ENCODE results near the gene ATXN2. TPM values are rescaled to one million over a fixed set of nuclear protein-coding genes. Genes with fewer than 3 reads are reported as not detected.

Gene ATXN2
- total and polyA plus RNA-seq, 9 of the 15 experiments (the other 6 are each of a cell fraction or from before 2014, with no cell fraction given): 16.8 to 67.8 (median 29.3) TPM

DNA sequence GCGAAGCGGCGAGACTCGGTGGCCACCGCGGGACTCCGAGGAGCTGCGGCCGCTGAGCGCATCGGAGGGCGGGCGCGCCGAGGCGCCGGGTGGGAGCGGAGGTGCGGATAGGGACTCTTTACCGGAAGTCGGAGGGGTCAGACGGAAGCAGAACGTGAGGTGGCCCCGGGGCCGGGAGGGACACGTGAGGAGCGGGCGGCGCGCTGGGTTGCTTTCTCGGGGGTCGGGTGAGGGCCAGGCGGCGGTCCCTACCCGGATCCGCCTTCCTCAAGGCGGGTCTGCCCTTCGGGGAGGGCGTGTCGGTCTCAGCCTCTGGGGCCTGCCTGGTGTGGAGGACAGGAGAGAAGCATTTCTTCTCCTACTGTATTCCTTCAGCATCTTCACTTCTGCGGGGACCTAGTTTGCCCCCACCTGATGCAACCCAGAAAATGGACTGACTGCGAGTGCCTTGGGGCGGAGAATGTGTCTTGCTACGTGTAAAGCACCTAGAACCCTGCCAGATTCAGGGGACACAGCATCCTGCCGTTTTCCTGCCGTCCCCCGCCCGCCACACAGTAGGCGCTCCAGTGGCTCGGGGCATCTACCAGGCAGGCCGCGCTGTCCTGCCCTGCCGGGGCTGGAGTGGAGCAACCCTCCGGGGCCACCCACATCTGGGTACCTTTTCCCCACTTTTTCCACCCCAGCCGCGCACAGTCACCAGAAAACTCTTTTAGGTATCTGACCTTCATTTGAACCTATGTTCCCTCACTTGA is 514 bp upstream of the ATXN2 start (continued):
- no peak; the same call in none of the 2 replicates for TF ChIP-seq MTA3 (IDR thresholded peaks at IDR 0.05; ENCODE audit: borderline replicate concordance)
- peak; percentile 40 for TF ChIP-seq HCFC1 (IDR thresholded peaks at IDR 0.05; ENCODE audit: low read depth, low read length)
- no peak for TF ChIP-seq ZNF174 (CRISPR knock-in tag; IDR thresholded peaks at IDR 0.05)
- TF ChIP-seq POLR2A (conservative IDR thresholded peaks at IDR 0.05): peak; percentile 93
- TF ChIP-seq CCNT2 (IDR thresholded peaks at IDR 0.05; ENCODE audit: borderline replicate concordance, extremely low read depth, insufficient read length, low read depth, low read length): peak; percentile 61
- TF ChIP-seq MBD2 (IDR thresholded peaks at IDR 0.05; ENCODE audit: borderline replicate concordance, low read depth): peak; percentile 64; the same call in 1 of the 2 replicates
- no peak for TF ChIP-seq MTA2 (IDR thresholded peaks at IDR 0.05; ENCODE audit: low read depth)
- no peak for TF ChIP-seq SRF (CRISPR knock-in tag; IDR thresholded peaks at IDR 0.05)
- TF ChIP-seq, protein P1, sequence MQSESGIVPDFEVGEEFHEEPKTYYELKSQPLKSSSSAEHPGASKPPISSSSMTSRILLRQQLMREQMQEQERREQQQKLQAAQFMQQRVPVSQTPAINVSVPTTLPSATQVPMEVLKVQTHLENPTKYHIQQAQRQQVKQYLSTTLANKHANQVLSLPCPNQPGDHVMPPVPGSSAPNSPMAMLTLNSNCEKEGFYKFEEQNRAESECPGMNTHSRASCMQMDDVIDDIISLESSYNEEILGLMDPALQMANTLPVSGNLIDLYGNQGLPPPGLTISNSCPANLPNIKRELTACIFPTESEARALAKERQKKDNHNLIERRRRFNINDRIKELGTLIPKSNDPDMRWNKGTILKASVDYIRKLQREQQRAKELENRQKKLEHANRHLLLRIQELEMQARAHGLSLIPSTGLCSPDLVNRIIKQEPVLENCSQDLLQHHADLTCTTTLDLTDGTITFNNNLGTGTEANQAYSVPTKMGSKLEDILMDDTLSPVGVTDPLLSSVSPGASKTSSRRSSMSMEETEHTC (IDR thresholded peaks at IDR 0.05): peak; percentile 71; the same call in 1 of the 2 replicates
- 0 out of 2 replicates have a peak, but pooled peaks have one; percentile 66 for TF ChIP-seq KDM2B (CRISPR knock-in tag; IDR thresholded peaks at IDR 0.05)
- TF ChIP-seq NEUROD1 (IDR thresholded peaks at IDR 0.05; ENCODE audit: borderline replicate concordance, low read depth, low read length, partially characterized antibody): peak; percentile 75
- TF ChIP-seq, protein P2, sequence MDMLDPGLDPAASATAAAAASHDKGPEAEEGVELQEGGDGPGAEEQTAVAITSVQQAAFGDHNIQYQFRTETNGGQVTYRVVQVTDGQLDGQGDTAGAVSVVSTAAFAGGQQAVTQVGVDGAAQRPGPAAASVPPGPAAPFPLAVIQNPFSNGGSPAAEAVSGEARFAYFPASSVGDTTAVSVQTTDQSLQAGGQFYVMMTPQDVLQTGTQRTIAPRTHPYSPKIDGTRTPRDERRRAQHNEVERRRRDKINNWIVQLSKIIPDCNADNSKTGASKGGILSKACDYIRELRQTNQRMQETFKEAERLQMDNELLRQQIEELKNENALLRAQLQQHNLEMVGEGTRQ (CRISPR knock-in tag; IDR thresholded peaks at IDR 0.05): peak; percentile 89
- TF ChIP-seq BDP1 (IDR thresholded peaks at IDR 0.05; ENCODE audit: insufficient read depth, insufficient read length): no peak
- no peak for TF ChIP-seq ZNF444 (CRISPR knock-in tag; IDR thresholded peaks at IDR 0.05)
- peak; percentile 41; the same call in 1 of the 2 replicates for TF ChIP-seq ARID1B (IDR thresholded peaks at IDR 0.05)
- peak; percentile 59 for TF ChIP-seq TBP (optimal IDR thresholded peaks at IDR 0.05; ENCODE audit: low read depth, low read length)
- TF ChIP-seq TBL1XR1 (IDR thresholded peaks at IDR 0.05; ENCODE audit: low read length in 2 of 2): 0 out of 4 replicates have a peak, but pooled peaks of 1 of the 2 experiments have one; percentile 26
- TF ChIP-seq NR4A1 (CRISPR knock-in tag; IDR thresholded peaks at IDR 0.05): no peak; the same call in 1 of the 2 replicates
- peak; percentile 64; the same call in 1 of the 2 replicates for TF ChIP-seq NR4A1 (tag; IDR thresholded peaks at IDR 0.05)
- TF ChIP-seq ZBTB7A (IDR thresholded peaks at IDR 0.05; ENCODE audit: borderline replicate concordance, control insufficient read depth, low read depth, low read length): peak; percentile 93
- peak; percentile 94 for TF ChIP-seq EP400 (IDR thresholded peaks at IDR 0.05)
- no peak for TF ChIP-seq CBFB (CRISPR knock-in tag; IDR thresholded peaks at IDR 0.05)
- no peak for TF ChIP-seq LCOR (CRISPR knock-in tag; IDR thresholded peaks at IDR 0.05)
- TF ChIP-seq EP300 (IDR thresholded peaks at IDR 0.05; ENCODE audit: low read length): peak; percentile 36; the same call in 1 of the 2 replicates
- TF ChIP-seq ZNF780A (CRISPR knock-in tag; IDR thresholded peaks at IDR 0.05): no peak
- no peak for TF ChIP-seq ZNF75A (CRISPR knock-in tag; IDR thresholded peaks at IDR 0.05)
- peak; percentile 52; the same call in 1 of the 2 replicates for TF ChIP-seq MYNN (IDR thresholded peaks at IDR 0.05)
- TF ChIP-seq MYNN (CRISPR knock-in tag; IDR thresholded peaks at IDR 0.05): no peak
- TF ChIP-seq ZNF79 (CRISPR knock-in tag; IDR thresholded peaks at IDR 0.05; ENCODE audit: low read depth): no peak
- 0 out of 2 replicates have a peak, but pooled peaks have one; percentile 61 for TF ChIP-seq SMARCA5 (IDR thresholded peaks at IDR 0.05)
- no peak for TF ChIP-seq TSC22D4 (tag; IDR thresholded peaks at IDR 0.05)

All from K562 (cell line).